Glutamatergic neuron (in vitro differentiated cells): ENCODE measurements around the gene SYT2. TPM values are rescaled to one million over a fixed set of nuclear protein-coding genes. Genes with fewer than 3 reads are reported as not detected.

ENCODE experiments used
- DNase-seq: peaks from one replicate; pipeline ENCODE4 v3.0.0; 2022
- H3K27ac Mint-ChIP-seq: one replicate; pipeline ENCODE4 v1.8.0; 2020; ENCODE audit warnings: mild to moderate bottlenecking, mixed read lengths, inconsistent platforms; ENCODE audit not compliant: unreplicated experiment
- H3K27me3 Mint-ChIP-seq: one replicate; pipeline ENCODE4 v1.8.0; 2020; ENCODE audit warnings: mild to moderate bottlenecking, moderate library complexity, mixed read lengths, inconsistent platforms; ENCODE audit not compliant: unreplicated experiment
- H3K36me3 Mint-ChIP-seq: one replicate; pipeline ENCODE4 v1.8.0; 2020; ENCODE audit warnings: mild to moderate bottlenecking, mixed read lengths, inconsistent platforms; ENCODE audit not compliant: unreplicated experiment
- H3K4me1 Mint-ChIP-seq: one replicate; pipeline ENCODE4 v1.8.0; 2020; ENCODE audit warnings: mild to moderate bottlenecking, low read depth, mixed read lengths, inconsistent platforms; ENCODE audit not compliant: unreplicated experiment
- H3K4me3 Mint-ChIP-seq: one replicate; pipeline ENCODE4 v1.8.0; 2020; ENCODE audit warnings: mild to moderate bottlenecking, mixed read lengths, inconsistent platforms; ENCODE audit not compliant: unreplicated experiment
- H3K9me3 Mint-ChIP-seq: one replicate; pipeline ENCODE4 v1.8.0; 2020; ENCODE audit warnings: mild to moderate bottlenecking, moderate library complexity, mixed read lengths, inconsistent platforms; ENCODE audit not compliant: unreplicated experiment
- CTCF ChIP-seq: fragments of 200-600 bp; sonication (generic); IDR thresholded peaks from one replicate; pipeline ENCODE4 v1.5.0; 2021; ENCODE audit not compliant: partially characterized antibody, unreplicated experiment
- total RNA-seq: library from RNA; stranded (reverse); fragmentation: NEBNext Ultra II Directional; extraction: Animal tissue kit (Norgen Biotek cat#: 25700); gene quantifications from one replicate; pipeline ENCODE4 v1.2.1, GENCODE V29; 2021; ENCODE audit not compliant: unreplicated experiment

The SYT2 gene
- total RNA-seq, 1 donor from 2014 or later, result 2.6 TPM

GRCh38 chr1:202590126-202590525, 120.1 kb downstream of the SYT2 start:
- Mint-ChIP-seq H3K4me3 (no peak overlapping the region), H3K9me3 (peaks cover 1% of the 10 kb centered on the region), H3K27ac (no peak overlapping the region), H3K27me3 (peaks cover 9% of the 10 kb centered on the region), H3K4me1 (peaks cover 20% of the 10 kb centered on the region), H3K36me3 (no peaks in the 10 kb centered on the region)
- DNase-seq, result no peak
- no peak for TF ChIP-seq CTCF

- Mint-ChIP-seq H3K4me1 (peaks cover 20% of the 10 kb centered on the region), H3K27me3 (peaks cover 7% of the 10 kb centered on the region), H3K36me3 (no peaks in the 10 kb centered on the region), H3K27ac (no peak overlapping the region), H3K9me3 (peaks cover 1% of the 10 kb centered on the region), H3K4me3 (no peak overlapping the region)
- no peak for DNase-seq
- TF ChIP-seq CTCF, result no peak
Measured at GRCh38 chr1:202589190-202589930, 120.9 kb downstream of the SYT2 start.

- Mint-ChIP-seq H3K27me3 (peaks cover 7% of the 10 kb centered on the region), H3K4me1 (peaks cover 20% of the 10 kb centered on the region), H3K4me3 (no peak overlapping the region), H3K27ac (no peak overlapping the region), H3K9me3 (peaks cover 1% of the 10 kb centered on the region), H3K36me3 (no peaks in the 10 kb centered on the region)
- no peak for TF ChIP-seq CTCF
- no peak for DNase-seq
Measured at GRCh38 chr1:202588503-202589189, 121.6 kb downstream of the SYT2 start.

GRCh38 chr1:202587859-202588485, 122.3 kb downstream of the SYT2 start:
- Mint-ChIP-seq H3K4me3 (no peak overlapping the region), H3K9me3 (peaks cover 1% of the 10 kb centered on the region), H3K27ac (no peak overlapping the region), H3K27me3 (peaks cover 7% of the 10 kb centered on the region), H3K4me1 (peaks cover 20% of the 10 kb centered on the region), H3K36me3 (no peaks in the 10 kb centered on the region)
- no peak for TF ChIP-seq CTCF
- no peak for DNase-seq

GRCh38 chr1:202586871-202587270, 123.4 kb downstream of the SYT2 start:
- H3K9me3 Mint-ChIP-seq, result no peaks in the 10 kb centered on the region
- H3K4me3 Mint-ChIP-seq, result no peak overlapping the region
- peaks cover 7% of the 10 kb centered on the region for H3K27me3 Mint-ChIP-seq
- peak overlapping the region; percentile 40 for H3K27ac Mint-ChIP-seq
- TF ChIP-seq CTCF, result no peak
- H3K36me3 Mint-ChIP-seq, result no peaks in the 10 kb centered on the region
- no peak for DNase-seq
- H3K4me1 Mint-ChIP-seq, result peaks cover 20% of the 10 kb centered on the region
